AG09319 (cell line): Measurements from ENCODE around the gene PAQR7.
A peak's percentile ranks its signal among the peaks of the same experiment; 100 is the strongest.

Experiments used
- DNase-seq: peaks from one replicate; pipeline ENCODE4 v3.0.0-alpha.2; 2010; ENCODE audit warnings: low read depth; ENCODE audit errors: extremely low read depth
- TF ChIP-seq, protein P1 (sequence below): IDR thresholded peaks from 2 replicates; pipeline ENCODE4 v1.5.1; 2011; ENCODE audit warnings: low read depth, mild to moderate bottlenecking, inconsistent platforms, low read length, moderate library complexity

The PAQR7 gene

DNA sequence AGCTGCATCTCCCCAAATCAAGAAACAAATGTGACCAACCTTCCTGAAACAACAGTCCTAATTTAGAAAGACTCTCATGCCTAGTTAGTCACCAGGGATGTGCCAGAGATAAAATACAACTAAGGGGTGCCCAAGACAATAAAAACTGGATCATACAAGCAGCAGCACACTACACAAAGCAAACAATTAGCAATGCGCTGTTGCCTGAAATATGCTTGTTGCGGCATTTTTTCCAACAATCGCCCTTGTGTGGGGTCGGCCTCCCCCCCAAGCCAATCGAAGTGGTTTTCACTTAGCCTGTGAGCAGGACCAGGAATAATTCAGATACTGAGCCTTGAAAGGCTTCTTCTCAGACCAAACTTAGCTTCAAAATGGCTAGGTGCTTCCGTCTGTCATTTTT lies 32.1 kb upstream of the PAQR7 start:
- TF ChIP-seq, protein P1, sequence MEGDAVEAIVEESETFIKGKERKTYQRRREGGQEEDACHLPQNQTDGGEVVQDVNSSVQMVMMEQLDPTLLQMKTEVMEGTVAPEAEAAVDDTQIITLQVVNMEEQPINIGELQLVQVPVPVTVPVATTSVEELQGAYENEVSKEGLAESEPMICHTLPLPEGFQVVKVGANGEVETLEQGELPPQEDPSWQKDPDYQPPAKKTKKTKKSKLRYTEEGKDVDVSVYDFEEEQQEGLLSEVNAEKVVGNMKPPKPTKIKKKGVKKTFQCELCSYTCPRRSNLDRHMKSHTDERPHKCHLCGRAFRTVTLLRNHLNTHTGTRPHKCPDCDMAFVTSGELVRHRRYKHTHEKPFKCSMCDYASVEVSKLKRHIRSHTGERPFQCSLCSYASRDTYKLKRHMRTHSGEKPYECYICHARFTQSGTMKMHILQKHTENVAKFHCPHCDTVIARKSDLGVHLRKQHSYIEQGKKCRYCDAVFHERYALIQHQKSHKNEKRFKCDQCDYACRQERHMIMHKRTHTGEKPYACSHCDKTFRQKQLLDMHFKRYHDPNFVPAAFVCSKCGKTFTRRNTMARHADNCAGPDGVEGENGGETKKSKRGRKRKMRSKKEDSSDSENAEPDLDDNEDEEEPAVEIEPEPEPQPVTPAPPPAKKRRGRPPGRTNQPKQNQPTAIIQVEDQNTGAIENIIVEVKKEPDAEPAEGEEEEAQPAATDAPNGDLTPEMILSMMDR: no peak
- DNase-seq: no peak

DNA sequence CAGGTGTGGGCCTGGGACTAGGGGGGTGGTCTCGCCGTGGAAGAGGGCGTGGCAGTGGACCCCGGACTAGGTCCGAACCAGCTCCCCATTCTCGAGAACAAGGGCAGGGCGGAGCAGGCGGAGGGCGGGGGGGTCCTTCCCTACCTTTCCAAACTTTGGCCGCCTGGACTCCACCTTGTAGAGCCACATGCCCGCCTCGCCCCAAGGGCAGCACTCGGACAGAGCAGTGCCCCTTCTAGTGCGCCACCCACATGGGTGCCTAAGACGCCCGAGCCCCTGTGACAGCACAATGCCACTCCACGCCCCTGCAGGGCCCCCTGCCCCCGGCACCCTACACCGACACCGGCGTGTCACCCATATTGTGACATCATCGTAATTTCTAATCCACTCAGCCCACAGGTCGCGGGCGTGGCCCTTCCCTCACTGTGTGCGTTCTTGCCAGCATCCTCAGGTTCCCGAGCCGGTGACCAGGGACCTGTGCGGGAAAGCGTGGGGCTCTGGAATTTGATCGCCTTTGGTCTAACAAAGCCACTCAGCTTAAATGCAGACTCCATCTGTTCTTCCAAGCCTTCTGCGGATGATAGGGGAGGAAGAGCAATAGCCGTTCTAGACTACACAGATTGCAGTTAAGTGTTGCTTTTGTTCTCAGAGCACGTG lies 31.3 kb upstream of the PAQR7 start:
- no peak for DNase-seq
- TF ChIP-seq, protein P1: no peak

GRCh38 chr1:25905680-25906643 lies 30.5 kb upstream of the PAQR7 start, which contains the start of gene STMN1:
Gene STMN1, minus strand, starts transcription at chr1:25906419. Its CDS starts 1,743 bp downstream, at chr1:25904676.
- TF ChIP-seq, protein P1: no peak
- DNase-seq: peak; percentile 62

GRCh38 chr1:25904943-25905679 lies 29.6 kb upstream of the PAQR7 start:
- peak; percentile 76 for DNase-seq
- TF ChIP-seq, protein P1: peak; percentile 17

DNA sequence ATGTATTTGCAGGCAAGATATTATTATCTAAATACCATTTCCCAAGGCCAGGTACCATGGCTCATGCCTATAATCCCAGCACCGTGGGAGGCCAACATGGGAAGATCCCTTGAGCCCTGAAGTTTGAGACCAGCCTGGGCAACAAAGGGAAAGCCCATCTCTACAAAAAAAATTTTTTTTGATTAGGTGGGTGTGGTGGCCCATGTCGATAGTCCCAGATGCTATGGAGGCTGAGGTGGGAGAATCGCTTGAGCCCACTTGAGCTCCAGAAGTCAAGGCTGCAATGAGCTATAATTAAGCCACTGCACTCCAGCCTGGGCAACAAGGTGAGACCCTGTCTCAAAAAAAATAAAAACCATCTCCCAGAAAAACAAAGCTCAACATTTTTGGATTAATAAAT lies 28.5 kb upstream of the PAQR7 start:
- DNase-seq: no peak
- TF ChIP-seq, protein P1: no peak

DNA sequence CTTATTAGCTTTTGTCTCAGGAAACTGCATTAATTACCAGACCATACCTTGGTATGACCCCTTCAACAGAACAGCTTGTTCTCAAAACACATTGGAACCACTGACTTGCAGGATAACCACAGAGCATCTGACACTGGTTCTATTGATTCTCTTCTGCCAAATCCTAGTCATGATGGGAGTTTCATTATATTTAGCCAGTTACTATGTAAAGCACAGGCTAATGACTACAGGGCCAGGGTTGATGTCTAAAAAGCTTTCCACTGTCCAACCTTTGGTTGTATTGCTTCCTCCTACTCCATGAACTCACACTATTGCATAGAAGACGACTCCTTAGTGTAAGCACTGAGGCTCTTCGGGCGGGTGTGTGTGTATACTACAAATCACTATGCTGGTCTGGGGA lies 27.0 kb upstream of the PAQR7 start:
- no peak for DNase-seq
- TF ChIP-seq, protein P1: no peak

- DNase-seq: no peak
- TF ChIP-seq, protein P1: no peak
These were observed 24.7 kb upstream of the PAQR7 start for GRCh38 chr1:25900219-25900618.
